Upper lobe of right lung (tissue), 1 donor: ENCODE results near the gene GRHL1. TPM values are rescaled to one million over a fixed set of nuclear protein-coding genes. Genes with fewer than 3 reads are reported as not detected.

Experiments
- ATAC-seq: fragments of 200-7000 bp; cut with Tn5 transposase; one replicate; pipeline ENCODE4 v1.9.1; 2020; ENCODE audit warnings: mild to moderate bottlenecking, moderate library complexity
- DNase-seq: peaks from one replicate; pipeline ENCODE4 v3.0.0-alpha.2; 2020
- H3K27ac ChIP-seq: fragments of 200-600 bp; one replicate; pipeline ENCODE4 v1.8.0; 2022
- H3K27me3 ChIP-seq: fragments of 200-600 bp; one replicate; pipeline ENCODE4 v1.8.0; 2022; ENCODE audit warnings: mild to moderate bottlenecking
- H3K36me3 ChIP-seq: fragments of 200-600 bp; one replicate; pipeline ENCODE4 v1.8.0; 2022
- H3K4me1 ChIP-seq: fragments of 200-600 bp; one replicate; pipeline ENCODE4 v1.8.0; 2022
- H3K4me3 ChIP-seq: fragments of 200-600 bp; one replicate; pipeline ENCODE4 v1.8.0; 2022; ENCODE audit warnings: mild to moderate bottlenecking
- H3K9me3 ChIP-seq: fragments of 200-600 bp; one replicate; pipeline ENCODE4 v1.8.0; 2022
- intact Hi-C: fragments of 100-400 bp; cut with DNase I; formaldehyde crosslinking; loops from one replicate; pipeline ENCODE4 v1.11.0; 2022
- total RNA-seq: library from RNA; stranded (reverse); fragmentation: NEBNext Ultra II Directional; extraction: Animal tissue kit (Norgen Biotek cat#: 25700); gene quantifications from one replicate; pipeline ENCODE4 v1.2.1, GENCODE V29; 2021
- TF ChIP-seq, protein P1 (sequence below): fragments of 200-600 bp; IDR thresholded peaks from one replicate; pipeline ENCODE4 v1.8.0; 2022; ENCODE audit warnings: antibody characterized with exemption
- donor health status: DM: no; HTN: yes; CAD: no; lungs with severe emphysema.

The GRHL1 gene
- total RNA-seq, 1 donor from 2014 or later: 2.7 TPM

GRCh38 chr2:9952856-9953503, 1.5 kb downstream of the GRHL1 start:
- Histone ChIP-seq H3K36me3 (no peaks in the 10 kb centered on the region), H3K9me3 (no peaks in the 10 kb centered on the region), H3K4me1 (peaks cover 4% of the 10 kb centered on the region), H3K27me3 (peaks cover 3% of the 10 kb centered on the region), H3K4me3 (no peak overlapping the region), H3K27ac (no peak overlapping the region)
- intact Hi-C loops: no loop called here
- ATAC-seq (no peak), DNase-seq (no peak)
- TF ChIP-seq, protein P1, sequence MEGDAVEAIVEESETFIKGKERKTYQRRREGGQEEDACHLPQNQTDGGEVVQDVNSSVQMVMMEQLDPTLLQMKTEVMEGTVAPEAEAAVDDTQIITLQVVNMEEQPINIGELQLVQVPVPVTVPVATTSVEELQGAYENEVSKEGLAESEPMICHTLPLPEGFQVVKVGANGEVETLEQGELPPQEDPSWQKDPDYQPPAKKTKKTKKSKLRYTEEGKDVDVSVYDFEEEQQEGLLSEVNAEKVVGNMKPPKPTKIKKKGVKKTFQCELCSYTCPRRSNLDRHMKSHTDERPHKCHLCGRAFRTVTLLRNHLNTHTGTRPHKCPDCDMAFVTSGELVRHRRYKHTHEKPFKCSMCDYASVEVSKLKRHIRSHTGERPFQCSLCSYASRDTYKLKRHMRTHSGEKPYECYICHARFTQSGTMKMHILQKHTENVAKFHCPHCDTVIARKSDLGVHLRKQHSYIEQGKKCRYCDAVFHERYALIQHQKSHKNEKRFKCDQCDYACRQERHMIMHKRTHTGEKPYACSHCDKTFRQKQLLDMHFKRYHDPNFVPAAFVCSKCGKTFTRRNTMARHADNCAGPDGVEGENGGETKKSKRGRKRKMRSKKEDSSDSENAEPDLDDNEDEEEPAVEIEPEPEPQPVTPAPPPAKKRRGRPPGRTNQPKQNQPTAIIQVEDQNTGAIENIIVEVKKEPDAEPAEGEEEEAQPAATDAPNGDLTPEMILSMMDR: no peak

GRCh38 chr2:9954136-9954535, 2.6 kb downstream of the GRHL1 start:
- ATAC-seq: no peak
- Histone ChIP-seq H3K9me3 (no peaks in the 10 kb centered on the region), H3K4me1 (peaks cover 4% of the 10 kb centered on the region), H3K4me3 (no peak overlapping the region), H3K27ac (no peak overlapping the region), H3K27me3 (peaks cover 3% of the 10 kb centered on the region), H3K36me3 (no peaks in the 10 kb centered on the region)
- TF ChIP-seq, protein P1: no peak
- intact Hi-C loops: no loop called here
- no peak for DNase-seq

- intact Hi-C loops: no loop called here
- Histone ChIP-seq H3K27me3 (peaks cover 3% of the 10 kb centered on the region), H3K4me1 (no peaks in the 10 kb centered on the region), H3K4me3 (no peak overlapping the region), H3K36me3 (no peaks in the 10 kb centered on the region), H3K9me3 (no peaks in the 10 kb centered on the region), H3K27ac (no peak overlapping the region)
- TF ChIP-seq, protein P1: no peak
- DNase-seq (no peak), ATAC-seq (no peak)
Measured at GRCh38 chr2:9958057-9958456, 6.6 kb downstream of the GRHL1 start.

GRCh38 chr2:9959262-9959661, 7.8 kb downstream of the GRHL1 start:
- Histone ChIP-seq H3K27ac (no peak overlapping the region), H3K9me3 (no peaks in the 10 kb centered on the region), H3K36me3 (no peaks in the 10 kb centered on the region), H3K4me1 (no peaks in the 10 kb centered on the region), H3K4me3 (no peak overlapping the region), H3K27me3 (no peaks in the 10 kb centered on the region)
- no peak for ATAC-seq
- no peak for DNase-seq
- intact Hi-C loops: no loop called here
- TF ChIP-seq, protein P1: no peak

GRCh38 chr2:9961013-9961412, 9.5 kb downstream of the GRHL1 start:
- intact Hi-C loops: no loop called here
- DNase-seq (no peak), ATAC-seq (no peak)
- no peaks in the 10 kb centered on the region for H3K4me1 ChIP-seq
- H3K27ac ChIP-seq: no peak overlapping the region
- no peaks in the 10 kb centered on the region for H3K36me3 ChIP-seq
- H3K9me3 ChIP-seq: no peaks in the 10 kb centered on the region
- H3K4me3 ChIP-seq: no peak overlapping the region
- no peaks in the 10 kb centered on the region for H3K27me3 ChIP-seq
- TF ChIP-seq, protein P1: no peak
